Measurements from ENCODE around the gene RSPO4. TPM values are rescaled to one million over a fixed set of nuclear protein-coding genes. Genes with fewer than 3 reads are reported as not detected.
"Not testable (repeated sequence)": the region's sequence is repeated elsewhere in the genome, so short reads cannot be mapped to it uniquely, and the experiment has no call there.

Gene RSPO4
- total RNA-seq, 1 experiment from 2014 or later = not detected

GRCh38 chr20:988272-988671 lies 13.8 kb downstream of the RSPO4 start:
- BruUV-seq (replicated peaks) = no TSS peak
- ChIA-PET POLR2A (ENCODE audit: low non-redundant PET) (no interaction called here), CTCF (no interaction called here)
- Histone ChIP-seq H3K36me3 (ENCODE audit: insufficient read depth, low read length, poor library complexity, severe bottlenecking) (no peaks in the 10 kb centered on the region), H3K27ac (ENCODE audit: low read depth, low read length, poor library complexity, severe bottlenecking) (no peak overlapping the region), H3K4me3 (ENCODE audit: low read depth, low read length, poor library complexity, severe bottlenecking) (no peak overlapping the region), H3K27me3 (replicated peaks; ENCODE audit: insufficient read depth, low read depth, low read length, poor library complexity) (peaks cover 16% of the 10 kb centered on the region), H3K9me3 (ENCODE audit: low read depth, low read length, poor library complexity, severe bottlenecking) (no peaks in the 10 kb centered on the region), H3K4me1 (ENCODE audit: insufficient read depth, low read length, poor library complexity, severe bottlenecking) (no peaks in the 10 kb centered on the region)
- DNase-seq (ENCODE audit: low spot score) = no peak
- intact Hi-C loops (cut with micrococcal nuclease; ENCODE audit: unreplicated experiment) = no loop called here
- TF ChIP-seq CTCF (conservative IDR thresholded peaks at IDR 0.05; ENCODE audit: low read depth, low read length) (no peak), EZH2 (IDR thresholded peaks at IDR 0.05; ENCODE audit: borderline replicate concordance, low read depth, low read length, poor library complexity, severe bottlenecking) (no peak)

GRCh38 chr20:987677-988076 lies 14.4 kb downstream of the RSPO4 start:
- H3K27ac ChIP-seq (ENCODE audit: low read depth, low read length, poor library complexity, severe bottlenecking) = no peak overlapping the region
- CTCF ChIA-PET = interaction anchor here (0.7 kb wide), 1 partner anchor 68 kb away, joined by 3 read pairs; no protein-coding TSS in a partner anchor
- intact Hi-C loops (cut with micrococcal nuclease; ENCODE audit: unreplicated experiment) = no loop called here
- no peak overlapping the region for H3K4me3 ChIP-seq (ENCODE audit: low read depth, low read length, poor library complexity, severe bottlenecking)
- POLR2A ChIA-PET (ENCODE audit: low non-redundant PET) = interaction anchor here (0.6 kb wide), 1 partner anchor 193 kb away, joined by 4 read pairs; no protein-coding TSS in a partner anchor
- H3K36me3 ChIP-seq (ENCODE audit: insufficient read depth, low read length, poor library complexity, severe bottlenecking) = no peaks in the 10 kb centered on the region
- no peaks in the 10 kb centered on the region for H3K4me1 ChIP-seq (ENCODE audit: insufficient read depth, low read length, poor library complexity, severe bottlenecking)
- BruUV-seq (replicated peaks) = no TSS peak
- DNase-seq (ENCODE audit: low spot score) = no peak
- TF ChIP-seq CTCF (conservative IDR thresholded peaks at IDR 0.05; ENCODE audit: low read depth, low read length) (no peak), EZH2 (IDR thresholded peaks at IDR 0.05; ENCODE audit: borderline replicate concordance, low read depth, low read length, poor library complexity, severe bottlenecking) (no peak)
- H3K9me3 ChIP-seq (ENCODE audit: low read depth, low read length, poor library complexity, severe bottlenecking) = no peaks in the 10 kb centered on the region
- H3K27me3 ChIP-seq (replicated peaks; ENCODE audit: insufficient read depth, low read depth, low read length, poor library complexity) = peaks cover 16% of the 10 kb centered on the region

- Histone ChIP-seq H3K27ac (ENCODE audit: low read depth, low read length, poor library complexity, severe bottlenecking) (no peak overlapping the region), H3K4me3 (ENCODE audit: low read depth, low read length, poor library complexity, severe bottlenecking) (no peak overlapping the region), H3K4me1 (ENCODE audit: insufficient read depth, low read length, poor library complexity, severe bottlenecking) (no peaks in the 10 kb centered on the region), H3K36me3 (ENCODE audit: insufficient read depth, low read length, poor library complexity, severe bottlenecking) (no peaks in the 10 kb centered on the region), H3K9me3 (ENCODE audit: low read depth, low read length, poor library complexity, severe bottlenecking) (no peaks in the 10 kb centered on the region), H3K27me3 (replicated peaks; ENCODE audit: insufficient read depth, low read depth, low read length, poor library complexity) (peaks cover 16% of the 10 kb centered on the region)
- DNase-seq (ENCODE audit: low spot score) = peak; percentile 12
- no peak for TF ChIP-seq EZH2 (IDR thresholded peaks at IDR 0.05; ENCODE audit: borderline replicate concordance, low read depth, low read length, poor library complexity, severe bottlenecking)
- no peak for TF ChIP-seq CTCF (conservative IDR thresholded peaks at IDR 0.05; ENCODE audit: low read depth, low read length)
- no TSS peak for BruUV-seq (replicated peaks)
- ChIA-PET POLR2A (ENCODE audit: low non-redundant PET) (interaction anchor here (0.7 kb wide), 1 partner anchor 143 kb away, joined by 3 read pairs; no protein-coding TSS in a partner anchor), CTCF (no interaction called here)
- intact Hi-C loops (cut with micrococcal nuclease; ENCODE audit: unreplicated experiment) = no loop called here
Observed at GRCh38 chr20:986733-987355, 15.3 kb downstream of the RSPO4 start.

GRCh38 chr20:984994-985393 lies 17.1 kb downstream of the RSPO4 start:
- H3K27ac ChIP-seq (ENCODE audit: low read depth, low read length, poor library complexity, severe bottlenecking); CTCF ChIA-PET; H3K4me3 ChIP-seq (ENCODE audit: low read depth, low read length, poor library complexity, severe bottlenecking); H3K9me3 ChIP-seq (ENCODE audit: low read depth, low read length, poor library complexity, severe bottlenecking); POLR2A ChIA-PET (ENCODE audit: low non-redundant PET); H3K4me1 ChIP-seq (ENCODE audit: insufficient read depth, low read length, poor library complexity, severe bottlenecking); BruUV-seq (replicated peaks); DNase-seq (ENCODE audit: low spot score); intact Hi-C loops (cut with micrococcal nuclease; ENCODE audit: unreplicated experiment); H3K36me3 ChIP-seq (ENCODE audit: insufficient read depth, low read length, poor library complexity, severe bottlenecking): not testable (repeated sequence)
- H3K27me3 ChIP-seq (replicated peaks; ENCODE audit: insufficient read depth, low read depth, low read length, poor library complexity) = peaks cover 17% of the 10 kb centered on the region
